Measurements from ENCODE around the gene CAMK2D.

The CAMK2D gene

GRCh38 chr4:113594231-113594556 is 167.3 kb downstream of the CAMK2D start:
- no peak for DNase-seq

- peak; percentile 52 for DNase-seq
Observed at GRCh38 chr4:113593400-113594230, 167.9 kb downstream of the CAMK2D start.

- DNase-seq = peak; percentile 43
Observed at GRCh38 chr4:113591982-113592381, 169.6 kb downstream of the CAMK2D start.

GRCh38 chr4:113588895-113589668 is 172.5 kb downstream of the CAMK2D start:
- peak; percentile 41 for DNase-seq

- DNase-seq = no peak
Observed at GRCh38 chr4:113587640-113588275, 173.8 kb downstream of the CAMK2D start.

- DNase-seq = no peak
Observed at GRCh38 chr4:113587156-113587555, 174.4 kb downstream of the CAMK2D start.

- peak; percentile 86 for DNase-seq
Observed at GRCh38 chr4:113586072-113586471, 175.5 kb downstream of the CAMK2D start.

- no peak for DNase-seq
Observed at GRCh38 chr4:113584407-113585150, 177.0 kb downstream of the CAMK2D start.

GRCh38 chr4:113582737-113583136 is 178.8 kb downstream of the CAMK2D start:
- no peak for DNase-seq

- no peak for DNase-seq
Observed at GRCh38 chr4:113579360-113579759, 182.2 kb downstream of the CAMK2D start.

- DNase-seq = no peak
Observed at GRCh38 chr4:113576947-113577678, 184.4 kb downstream of the CAMK2D start.

GRCh38 chr4:113575401-113575800 is 186.1 kb downstream of the CAMK2D start:
- no peak for DNase-seq

GRCh38 chr4:113574636-113575103 is 186.9 kb downstream of the CAMK2D start:
- no peak for DNase-seq

GRCh38 chr4:113572620-113573019 is 188.9 kb downstream of the CAMK2D start:
- DNase-seq = no peak

- DNase-seq = no peak
Observed at GRCh38 chr4:113566015-113566795, 195.3 kb downstream of the CAMK2D start.

GRCh38 chr4:113565702-113566012 is 195.9 kb downstream of the CAMK2D start:
- DNase-seq = no peak

GRCh38 chr4:113564493-113564892 is 197.0 kb downstream of the CAMK2D start:
- DNase-seq = peak; percentile 36

GRCh38 chr4:113563691-113564378 is 197.7 kb downstream of the CAMK2D start:
- peak; percentile 50 for DNase-seq

- DNase-seq = no peak
Observed at GRCh38 chr4:113561758-113562157, 199.8 kb downstream of the CAMK2D start.

- no peak for DNase-seq
Observed at GRCh38 chr4:113561092-113561491, 200.4 kb downstream of the CAMK2D start.

- peak; percentile 24 for DNase-seq
Observed at GRCh38 chr4:113560579-113560978, 201.0 kb downstream of the CAMK2D start.

Measured in MV-4-11 (cell line).